Measurements from ENCODE around the gene OR8B2.

Gene OR8B2

GRCh38 chr11:124376280-124376679, 8.0 kb downstream of the OR8B2 start:
- no peak for DNase-seq
- no peaks in the 10 kb centered on the region for H3K36me3 ChIP-seq
- no peak for TF ChIP-seq CTCF (IDR thresholded peaks at IDR 0.05; ENCODE audit: low read depth, low read length)
- H3K4me1 ChIP-seq: no peaks in the 10 kb centered on the region
- peaks cover 3% of the 10 kb centered on the region; the same call in 1 of the 2 replicates for H3K27me3 ChIP-seq
- H3K4me3 ChIP-seq (ENCODE audit: low read depth, low read length): no peak overlapping the region
- H3K9me3 ChIP-seq: no peaks in the 10 kb centered on the region

DNA sequence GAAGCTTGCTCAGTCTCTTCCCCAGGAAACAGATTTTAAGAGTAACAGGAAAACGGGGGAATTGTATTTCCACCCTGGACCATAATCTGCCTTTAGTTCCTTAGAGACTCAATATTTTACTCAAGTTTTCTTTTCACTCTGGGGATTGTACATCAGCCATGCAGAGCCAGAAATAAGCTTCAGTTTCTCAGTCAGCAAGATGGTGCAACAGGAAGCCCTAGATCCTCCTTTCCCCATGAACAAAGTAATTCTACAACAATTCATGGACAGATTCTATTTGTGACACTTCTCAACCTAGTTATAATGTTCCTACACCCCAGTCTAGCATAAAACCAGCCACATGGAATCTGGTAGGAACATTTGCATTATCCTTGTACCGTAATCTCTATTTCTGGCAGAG, 24.7 kb downstream of the OR8B2 start:
- no peaks in the 10 kb centered on the region for H3K36me3 ChIP-seq
- no peak overlapping the region for H3K4me3 ChIP-seq (ENCODE audit: low read depth, low read length)
- no peak for TF ChIP-seq CTCF (IDR thresholded peaks at IDR 0.05; ENCODE audit: low read depth, low read length)
- no peaks in the 10 kb centered on the region; the same call in 1 of the 2 replicates for H3K27me3 ChIP-seq
- no peak for DNase-seq
- H3K4me1 ChIP-seq: no peaks in the 10 kb centered on the region
- H3K9me3 ChIP-seq: no peaks in the 10 kb centered on the region

- H3K27me3 ChIP-seq: no peaks in the 10 kb centered on the region
- H3K4me3 ChIP-seq (ENCODE audit: low read depth, low read length): no peak overlapping the region
- H3K36me3 ChIP-seq: no peaks in the 10 kb centered on the region
- H3K9me3 ChIP-seq: no peaks in the 10 kb centered on the region
- no peaks in the 10 kb centered on the region for H3K4me1 ChIP-seq
- no peak for TF ChIP-seq CTCF (IDR thresholded peaks at IDR 0.05; ENCODE audit: low read depth, low read length)
- DNase-seq: no peak
Observed at GRCh38 chr11:124346311-124346955, 37.9 kb downstream of the OR8B2 start.

GRCh38 chr11:124344346-124344745, 40.0 kb downstream of the OR8B2 start:
- no peaks in the 10 kb centered on the region for H3K36me3 ChIP-seq
- no peaks in the 10 kb centered on the region for H3K27me3 ChIP-seq
- no peaks in the 10 kb centered on the region for H3K4me1 ChIP-seq
- H3K9me3 ChIP-seq: no peaks in the 10 kb centered on the region
- no peak for DNase-seq
- H3K4me3 ChIP-seq (ENCODE audit: low read depth, low read length): no peak overlapping the region
- TF ChIP-seq CTCF (IDR thresholded peaks at IDR 0.05; ENCODE audit: low read depth, low read length): no peak

- Histone ChIP-seq H3K4me3 (ENCODE audit: low read depth, low read length) (no peak overlapping the region), H3K36me3 (no peaks in the 10 kb centered on the region), H3K9me3 (no peaks in the 10 kb centered on the region), H3K4me1 (no peaks in the 10 kb centered on the region), H3K27me3 (no peaks in the 10 kb centered on the region)
- TF ChIP-seq CTCF (IDR thresholded peaks at IDR 0.05; ENCODE audit: low read depth, low read length): no peak
- DNase-seq: no peak
Observed at GRCh38 chr11:124340142-124340447, 44.2 kb downstream of the OR8B2 start.

- Histone ChIP-seq H3K9me3 (no peaks in the 10 kb centered on the region), H3K27me3 (no peaks in the 10 kb centered on the region), H3K4me3 (ENCODE audit: low read depth, low read length) (no peak overlapping the region), H3K36me3 (no peaks in the 10 kb centered on the region), H3K4me1 (no peaks in the 10 kb centered on the region)
- no peak for DNase-seq
- TF ChIP-seq CTCF (IDR thresholded peaks at IDR 0.05; ENCODE audit: low read depth, low read length): no peak
Observed at GRCh38 chr11:124339396-124340141, 44.7 kb downstream of the OR8B2 start.

All from BE2C (cell line).